Measurements from ENCODE around the gene NIN.

NIN gene, protein sequence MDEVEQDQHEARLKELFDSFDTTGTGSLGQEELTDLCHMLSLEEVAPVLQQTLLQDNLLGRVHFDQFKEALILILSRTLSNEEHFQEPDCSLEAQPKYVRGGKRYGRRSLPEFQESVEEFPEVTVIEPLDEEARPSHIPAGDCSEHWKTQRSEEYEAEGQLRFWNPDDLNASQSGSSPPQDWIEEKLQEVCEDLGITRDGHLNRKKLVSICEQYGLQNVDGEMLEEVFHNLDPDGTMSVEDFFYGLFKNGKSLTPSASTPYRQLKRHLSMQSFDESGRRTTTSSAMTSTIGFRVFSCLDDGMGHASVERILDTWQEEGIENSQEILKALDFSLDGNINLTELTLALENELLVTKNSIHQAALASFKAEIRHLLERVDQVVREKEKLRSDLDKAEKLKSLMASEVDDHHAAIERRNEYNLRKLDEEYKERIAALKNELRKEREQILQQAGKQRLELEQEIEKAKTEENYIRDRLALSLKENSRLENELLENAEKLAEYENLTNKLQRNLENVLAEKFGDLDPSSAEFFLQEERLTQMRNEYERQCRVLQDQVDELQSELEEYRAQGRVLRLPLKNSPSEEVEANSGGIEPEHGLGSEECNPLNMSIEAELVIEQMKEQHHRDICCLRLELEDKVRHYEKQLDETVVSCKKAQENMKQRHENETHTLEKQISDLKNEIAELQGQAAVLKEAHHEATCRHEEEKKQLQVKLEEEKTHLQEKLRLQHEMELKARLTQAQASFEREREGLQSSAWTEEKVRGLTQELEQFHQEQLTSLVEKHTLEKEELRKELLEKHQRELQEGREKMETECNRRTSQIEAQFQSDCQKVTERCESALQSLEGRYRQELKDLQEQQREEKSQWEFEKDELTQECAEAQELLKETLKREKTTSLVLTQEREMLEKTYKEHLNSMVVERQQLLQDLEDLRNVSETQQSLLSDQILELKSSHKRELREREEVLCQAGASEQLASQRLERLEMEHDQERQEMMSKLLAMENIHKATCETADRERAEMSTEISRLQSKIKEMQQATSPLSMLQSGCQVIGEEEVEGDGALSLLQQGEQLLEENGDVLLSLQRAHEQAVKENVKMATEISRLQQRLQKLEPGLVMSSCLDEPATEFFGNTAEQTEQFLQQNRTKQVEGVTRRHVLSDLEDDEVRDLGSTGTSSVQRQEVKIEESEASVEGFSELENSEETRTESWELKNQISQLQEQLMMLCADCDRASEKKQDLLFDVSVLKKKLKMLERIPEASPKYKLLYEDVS (N-terminal part only)

DNA sequence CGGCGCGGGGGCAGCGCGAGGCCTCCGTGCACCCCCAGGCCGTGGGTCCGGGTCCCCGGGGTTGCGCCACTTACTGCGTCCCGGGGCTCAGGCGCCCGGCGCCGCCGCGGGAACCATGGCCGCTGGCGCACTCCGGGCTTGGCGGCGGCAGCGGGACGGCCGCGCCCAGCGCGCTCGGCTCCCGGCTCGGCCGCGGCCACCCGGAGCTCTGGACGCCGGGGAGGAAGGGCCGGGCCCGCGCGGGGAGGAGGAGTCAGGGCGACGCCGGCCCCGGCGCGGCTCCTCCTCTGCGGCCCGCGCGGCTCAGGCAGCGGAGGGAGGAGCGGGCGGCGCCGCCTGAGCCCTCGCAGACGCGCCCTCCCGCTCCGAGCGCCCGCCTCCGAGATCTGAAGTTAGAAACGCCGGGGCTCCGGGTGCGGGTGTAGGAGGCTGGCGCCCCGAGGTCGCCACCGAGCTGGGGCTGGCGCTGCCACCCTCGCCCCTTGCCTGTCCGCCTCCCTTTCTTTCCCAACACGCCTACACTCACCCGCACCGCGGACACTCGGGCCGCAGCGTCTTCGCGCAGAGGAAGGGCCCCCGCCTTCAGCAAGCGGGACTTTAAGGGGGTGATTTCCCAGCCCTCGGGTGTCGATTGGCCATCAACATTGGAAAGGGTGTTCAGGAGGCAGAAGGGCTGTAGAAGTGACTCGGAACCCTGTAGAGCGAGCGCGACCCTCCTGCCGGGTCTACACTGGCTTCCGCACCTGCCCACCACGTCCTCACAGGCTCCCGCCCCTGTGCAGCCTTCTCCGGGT, at the start of gene NIN:
Gene NIN, minus strand, starts transcription at position 231 of the 794 bp plus-strand sequence. CDS start 9,106 bp downstream, outside the sequence.
- TF ChIP-seq TCF12 (IDR thresholded peaks at IDR 0.05; ENCODE audit: low read depth) (no peak), TAF1 (IDR thresholded peaks at IDR 0.05; ENCODE audit: low read depth) (peak; percentile 40; the same call in 1 of the 2 replicates), EGR1 (IDR thresholded peaks at IDR 0.05) (0 out of 2 replicates have a peak, but pooled peaks have one; percentile 4), CREB1 (IDR thresholded peaks at IDR 0.05; ENCODE audit: low read depth) (no peak), ZBTB7A (IDR thresholded peaks at IDR 0.05; ENCODE audit: low read depth) (peak; percentile 65; the same call in 1 of the 2 replicates), FOXM1 (IDR thresholded peaks at IDR 0.05; ENCODE audit: borderline replicate concordance, low read depth) (no peak), YY1 (IDR thresholded peaks at IDR 0.05; ENCODE audit: low read depth) (no peak)
- TF ChIP-seq, protein P1, sequence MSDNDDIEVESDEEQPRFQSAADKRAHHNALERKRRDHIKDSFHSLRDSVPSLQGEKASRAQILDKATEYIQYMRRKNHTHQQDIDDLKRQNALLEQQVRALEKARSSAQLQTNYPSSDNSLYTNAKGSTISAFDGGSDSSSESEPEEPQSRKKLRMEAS (IDR thresholded peaks at IDR 0.05), result peak; percentile 25; the same call in 1 of the 2 replicates

DNA sequence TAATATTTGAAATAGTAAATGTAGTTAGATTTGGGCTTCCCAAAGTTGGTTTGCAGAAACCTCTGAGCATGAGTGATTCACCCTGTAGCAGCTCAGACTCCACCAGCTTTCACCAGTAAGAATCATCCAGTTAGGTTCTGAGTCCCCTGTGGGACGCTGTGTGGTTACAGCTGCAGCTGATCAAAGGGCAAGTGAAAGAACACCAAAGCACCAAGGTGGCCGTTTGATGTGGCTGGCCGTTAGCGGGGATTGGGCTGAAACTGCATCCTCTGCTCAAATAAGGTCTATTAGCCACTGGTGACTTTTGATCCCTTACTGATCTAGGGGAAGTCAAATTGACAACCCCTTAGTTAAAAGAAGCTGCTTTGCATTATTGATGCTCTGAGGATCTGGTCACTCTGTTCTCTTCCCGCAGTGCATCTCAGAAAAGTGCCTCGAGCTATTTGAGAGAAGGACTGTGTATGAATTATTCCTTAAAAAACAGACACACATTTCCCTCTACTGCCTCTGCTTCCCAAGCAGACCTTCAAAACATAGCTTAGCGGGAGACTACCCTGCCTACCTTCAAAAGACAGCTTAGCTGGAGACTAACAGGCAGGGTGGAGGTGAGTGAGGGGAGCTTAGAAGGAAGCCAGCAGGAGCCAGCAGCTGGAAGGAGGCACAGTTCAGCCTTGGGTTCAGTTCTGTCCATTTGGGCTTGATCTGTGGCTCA, 44.6 kb upstream of the NIN start:
- TF ChIP-seq NFIC (IDR thresholded peaks at IDR 0.05), result no peak
- TF ChIP-seq TCF12 (IDR thresholded peaks at IDR 0.05; ENCODE audit: low read depth), result no peak
- no peak for TF ChIP-seq CEBPB (IDR thresholded peaks at IDR 0.05)
- TF ChIP-seq TEAD4 (IDR thresholded peaks at IDR 0.05), result no peak
- TF ChIP-seq EGR1 (IDR thresholded peaks at IDR 0.05), result no peak

DNA sequence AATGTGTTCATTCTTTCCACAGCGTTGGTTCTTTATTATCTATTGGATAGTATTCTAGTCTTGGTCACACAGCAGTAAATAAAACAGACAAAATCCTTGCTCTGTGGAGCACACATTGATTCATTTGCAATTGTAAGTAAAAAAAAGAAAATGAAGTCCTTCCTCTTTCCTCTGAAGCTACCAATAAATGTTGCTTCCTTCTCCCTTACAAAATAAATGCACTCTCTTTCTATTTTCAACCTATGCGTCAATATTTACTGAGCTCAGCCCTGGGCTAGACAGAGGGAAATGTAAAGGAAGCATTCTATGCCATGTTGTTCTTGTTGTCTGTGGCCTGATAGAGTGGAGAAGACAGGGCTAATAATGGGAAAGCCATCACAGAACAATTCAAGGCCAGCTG, 43.8 kb upstream of the NIN start:
- no peak for TF ChIP-seq YY1 (IDR thresholded peaks at IDR 0.05; ENCODE audit: low read depth)
- no peak for TF ChIP-seq ZBTB7A (IDR thresholded peaks at IDR 0.05; ENCODE audit: low read depth)

DNA sequence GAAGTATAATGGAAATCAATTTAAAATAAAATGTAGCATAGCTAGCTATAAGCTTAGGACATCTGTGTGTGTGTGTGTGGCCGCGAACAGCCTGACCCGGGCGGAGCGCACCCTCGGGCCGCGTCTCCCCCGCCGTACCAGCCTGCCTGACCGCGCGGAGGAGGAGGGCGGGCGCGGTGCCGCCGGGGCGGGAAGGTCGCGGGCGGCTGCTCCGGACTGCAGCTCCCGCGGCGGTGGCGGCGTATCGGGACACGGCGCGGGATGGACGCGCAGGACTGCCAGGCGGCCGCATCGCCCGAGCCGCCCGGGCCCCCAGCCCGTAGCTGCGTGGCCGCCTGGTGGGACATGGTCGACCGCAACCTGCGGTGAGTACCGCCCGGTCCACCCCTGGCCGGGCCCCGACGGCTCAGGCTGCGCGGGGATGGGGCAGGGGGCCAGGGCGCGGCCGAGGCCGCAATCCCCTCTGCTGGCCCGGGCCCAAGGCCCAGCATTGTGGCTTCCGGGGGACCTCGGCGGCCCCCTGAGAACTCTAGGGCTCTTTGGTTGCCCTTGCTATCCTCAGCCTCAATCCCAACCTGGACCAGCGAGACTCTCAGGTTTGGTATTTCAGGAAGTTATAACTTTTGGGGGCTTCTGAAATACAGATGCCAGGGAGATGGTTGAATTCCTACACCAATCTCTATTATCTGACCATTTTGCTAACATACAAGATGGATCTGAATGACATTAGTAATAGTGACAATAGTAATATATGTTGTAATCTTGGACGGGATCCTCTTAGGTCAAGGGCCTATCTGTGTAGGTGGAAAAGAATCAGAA, 41.2 kb upstream of the NIN start, which contains the start of gene ABHD12B:
Gene ABHD12B, plus strand, starts transcription at position 140 of the 819 bp plus-strand sequence. Its CDS starts 122 bp downstream, at position 262.
- TF ChIP-seq, protein P2, sequence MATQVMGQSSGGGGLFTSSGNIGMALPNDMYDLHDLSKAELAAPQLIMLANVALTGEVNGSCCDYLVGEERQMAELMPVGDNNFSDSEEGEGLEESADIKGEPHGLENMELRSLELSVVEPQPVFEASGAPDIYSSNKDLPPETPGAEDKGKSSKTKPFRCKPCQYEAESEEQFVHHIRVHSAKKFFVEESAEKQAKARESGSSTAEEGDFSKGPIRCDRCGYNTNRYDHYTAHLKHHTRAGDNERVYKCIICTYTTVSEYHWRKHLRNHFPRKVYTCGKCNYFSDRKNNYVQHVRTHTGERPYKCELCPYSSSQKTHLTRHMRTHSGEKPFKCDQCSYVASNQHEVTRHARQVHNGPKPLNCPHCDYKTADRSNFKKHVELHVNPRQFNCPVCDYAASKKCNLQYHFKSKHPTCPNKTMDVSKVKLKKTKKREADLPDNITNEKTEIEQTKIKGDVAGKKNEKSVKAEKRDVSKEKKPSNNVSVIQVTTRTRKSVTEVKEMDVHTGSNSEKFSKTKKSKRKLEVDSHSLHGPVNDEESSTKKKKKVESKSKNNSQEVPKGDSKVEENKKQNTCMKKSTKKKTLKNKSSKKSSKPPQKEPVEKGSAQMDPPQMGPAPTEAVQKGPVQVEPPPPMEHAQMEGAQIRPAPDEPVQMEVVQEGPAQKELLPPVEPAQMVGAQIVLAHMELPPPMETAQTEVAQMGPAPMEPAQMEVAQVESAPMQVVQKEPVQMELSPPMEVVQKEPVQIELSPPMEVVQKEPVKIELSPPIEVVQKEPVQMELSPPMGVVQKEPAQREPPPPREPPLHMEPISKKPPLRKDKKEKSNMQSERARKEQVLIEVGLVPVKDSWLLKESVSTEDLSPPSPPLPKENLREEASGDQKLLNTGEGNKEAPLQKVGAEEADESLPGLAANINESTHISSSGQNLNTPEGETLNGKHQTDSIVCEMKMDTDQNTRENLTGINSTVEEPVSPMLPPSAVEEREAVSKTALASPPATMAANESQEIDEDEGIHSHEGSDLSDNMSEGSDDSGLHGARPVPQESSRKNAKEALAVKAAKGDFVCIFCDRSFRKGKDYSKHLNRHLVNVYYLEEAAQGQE (IDR thresholded peaks at IDR 0.05; ENCODE audit: low read depth), result no peak
- no peak for TF ChIP-seq TCF12 (IDR thresholded peaks at IDR 0.05; ENCODE audit: low read depth)
- TF ChIP-seq TEAD4 (IDR thresholded peaks at IDR 0.05), result no peak
- no peak for TF ChIP-seq RAD21 (IDR thresholded peaks at IDR 0.05; ENCODE audit: low read depth)
- no peak for TF ChIP-seq EGR1 (IDR thresholded peaks at IDR 0.05)
- TF ChIP-seq FOXM1 (IDR thresholded peaks at IDR 0.05; ENCODE audit: borderline replicate concordance, low read depth), result no peak
- TF ChIP-seq CEBPB (IDR thresholded peaks at IDR 0.05), result no peak
- TF ChIP-seq NFIC (IDR thresholded peaks at IDR 0.05), result no peak
- no peak for TF ChIP-seq CREB1 (IDR thresholded peaks at IDR 0.05; ENCODE audit: low read depth)
- no peak for TF ChIP-seq ZBTB7A (IDR thresholded peaks at IDR 0.05; ENCODE audit: low read depth)
- TF ChIP-seq, protein P3, sequence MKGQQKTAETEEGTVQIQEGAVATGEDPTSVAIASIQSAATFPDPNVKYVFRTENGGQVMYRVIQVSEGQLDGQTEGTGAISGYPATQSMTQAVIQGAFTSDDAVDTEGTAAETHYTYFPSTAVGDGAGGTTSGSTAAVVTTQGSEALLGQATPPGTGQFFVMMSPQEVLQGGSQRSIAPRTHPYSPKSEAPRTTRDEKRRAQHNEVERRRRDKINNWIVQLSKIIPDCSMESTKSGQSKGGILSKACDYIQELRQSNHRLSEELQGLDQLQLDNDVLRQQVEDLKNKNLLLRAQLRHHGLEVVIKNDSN (IDR thresholded peaks at IDR 0.05), result no peak

DNA sequence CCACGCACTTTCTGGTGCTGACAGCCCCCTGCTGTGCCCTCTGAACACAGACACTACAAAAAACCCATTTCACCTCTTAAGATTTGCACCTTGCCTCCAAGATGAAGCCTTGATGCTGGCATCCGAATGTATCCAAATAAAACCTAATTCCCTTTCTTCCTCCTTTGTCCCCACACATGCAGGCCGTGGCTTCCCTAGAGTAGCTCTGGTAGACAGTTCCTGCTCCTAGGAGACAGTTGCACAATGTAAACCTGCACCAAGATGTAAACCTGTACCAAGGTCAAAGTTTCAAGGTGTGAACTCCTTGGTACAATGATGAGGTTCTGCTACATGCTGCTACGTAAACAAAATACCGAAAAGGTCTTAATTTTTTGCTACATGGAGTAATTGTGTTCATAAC, 40.3 kb upstream of the NIN start:
- TF ChIP-seq CREB1 (IDR thresholded peaks at IDR 0.05; ENCODE audit: low read depth) (no peak), TCF12 (IDR thresholded peaks at IDR 0.05; ENCODE audit: low read depth) (no peak), TAF1 (IDR thresholded peaks at IDR 0.05; ENCODE audit: low read depth) (no peak), EGR1 (IDR thresholded peaks at IDR 0.05) (no peak), EP300 (IDR thresholded peaks at IDR 0.05; ENCODE audit: borderline replicate concordance) (no peak), NFIC (IDR thresholded peaks at IDR 0.05) (no peak), CEBPB (IDR thresholded peaks at IDR 0.05) (no peak), YY1 (IDR thresholded peaks at IDR 0.05; ENCODE audit: low read depth) (no peak), FOXM1 (IDR thresholded peaks at IDR 0.05; ENCODE audit: borderline replicate concordance, low read depth) (no peak), ZBTB7A (IDR thresholded peaks at IDR 0.05; ENCODE audit: low read depth) (no peak), RAD21 (IDR thresholded peaks at IDR 0.05; ENCODE audit: low read depth) (no peak), TEAD4 (IDR thresholded peaks at IDR 0.05) (no peak)
- TF ChIP-seq, protein P1 (IDR thresholded peaks at IDR 0.05), result no peak
- TF ChIP-seq, protein P2 (IDR thresholded peaks at IDR 0.05; ENCODE audit: low read depth), result no peak
- TF ChIP-seq, protein P3 (IDR thresholded peaks at IDR 0.05), result no peak

Measured in Ishikawa (cell line).